ENCODE data around the gene OS9. TPM values are rescaled to one million over a fixed set of nuclear protein-coding genes. Genes with fewer than 3 reads are reported as not detected.

Gene OS9
- total RNA-seq, 2 donors from 2014 or later = 310 to 322 TPM

DNA sequence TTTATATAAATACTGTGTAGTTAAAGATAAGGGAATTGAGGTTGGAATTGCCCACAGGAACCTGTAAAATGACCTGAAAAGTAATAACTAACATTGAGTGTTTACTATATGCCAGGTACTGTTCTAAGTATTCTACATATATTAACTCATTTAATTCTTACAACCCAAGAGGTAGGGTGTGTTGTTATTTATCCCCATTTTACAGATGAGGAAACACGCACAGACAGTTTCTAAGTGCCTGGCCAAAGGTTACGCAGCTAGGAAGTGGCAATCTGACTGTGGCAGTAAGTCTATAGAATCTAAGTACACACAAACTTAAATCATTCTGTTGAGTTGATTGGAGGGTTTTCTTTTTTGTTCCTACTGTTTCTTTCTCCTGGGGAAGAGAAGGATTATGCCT lies 49.8 kb downstream of the OS9 start:
- ATAC-seq = peak; percentile 8
- DNase-seq = no peak
- intact Hi-C loops (cut with DNase I, micrococcal nuclease) = no loop called here

DNA sequence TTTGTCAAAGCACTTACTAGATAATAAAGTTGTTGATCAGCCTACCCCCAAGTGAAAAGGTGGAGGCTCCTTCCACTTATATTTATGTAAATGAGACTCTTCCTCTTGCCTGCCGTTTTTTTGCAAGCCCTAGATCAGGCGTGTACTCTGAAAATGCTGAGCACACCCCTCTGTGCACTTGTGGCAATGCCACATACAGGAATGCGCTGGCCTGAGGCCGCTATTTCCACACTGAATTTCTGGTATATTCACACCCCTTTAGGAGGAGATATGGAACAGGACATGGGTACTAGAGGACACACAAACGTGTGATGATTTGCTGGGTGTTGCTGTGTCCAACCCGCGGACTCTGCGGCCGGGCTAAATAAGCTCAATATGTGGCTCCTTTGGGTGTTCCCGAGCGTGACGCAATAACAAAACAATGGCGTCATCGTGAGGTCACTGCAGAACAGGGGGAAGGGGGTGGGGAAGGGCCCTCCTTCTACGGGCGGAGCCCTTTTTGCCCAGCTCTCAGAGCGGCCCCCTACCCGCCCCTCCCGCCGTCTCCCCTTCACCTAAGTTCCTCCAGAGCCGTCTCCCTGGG lies 50.4 kb downstream of the OS9 start:
- ATAC-seq (peak; percentile 67), DNase-seq (peak; percentile 79 to 81)
- intact Hi-C loops (cut with DNase I, micrococcal nuclease) = no loop called here

- DNase-seq = peak; percentile 98 to 99
- intact Hi-C loops (cut with DNase I, micrococcal nuclease) = no loop called here
- peak; percentile 92 for ATAC-seq
These were observed 51.0 kb downstream of the OS9 start, which contains the start of gene TSPAN31 for GRCh38 chr12:57744777-57745484. TSS of gene TSPAN31 (plus strand) at chr12:57745039. CDS start at chr12:57745155, 116 bp downstream.

DNA sequence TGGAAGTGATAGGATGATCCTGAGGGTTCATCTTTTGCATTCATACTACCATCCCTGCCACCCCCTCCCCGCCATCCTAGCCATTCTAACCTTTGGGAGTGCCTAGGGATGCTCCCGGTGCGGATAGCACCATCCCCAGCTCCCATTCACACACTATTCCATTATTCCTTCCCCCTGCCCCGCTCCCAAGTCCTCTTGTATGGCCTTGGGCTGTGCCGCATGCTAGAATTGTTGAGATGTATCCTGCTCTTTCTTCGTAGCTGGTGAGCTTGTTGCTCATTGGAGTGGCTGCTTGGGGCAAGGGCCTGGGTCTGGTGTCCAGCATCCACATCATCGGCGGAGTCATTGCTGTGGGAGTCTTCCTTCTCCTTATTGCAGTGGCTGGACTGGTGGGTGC lies 51.6 kb downstream of the OS9 start:
- intact Hi-C loops (cut with DNase I, micrococcal nuclease) = no loop called here
- DNase-seq (no peak), ATAC-seq (peak; percentile 8)

DNA sequence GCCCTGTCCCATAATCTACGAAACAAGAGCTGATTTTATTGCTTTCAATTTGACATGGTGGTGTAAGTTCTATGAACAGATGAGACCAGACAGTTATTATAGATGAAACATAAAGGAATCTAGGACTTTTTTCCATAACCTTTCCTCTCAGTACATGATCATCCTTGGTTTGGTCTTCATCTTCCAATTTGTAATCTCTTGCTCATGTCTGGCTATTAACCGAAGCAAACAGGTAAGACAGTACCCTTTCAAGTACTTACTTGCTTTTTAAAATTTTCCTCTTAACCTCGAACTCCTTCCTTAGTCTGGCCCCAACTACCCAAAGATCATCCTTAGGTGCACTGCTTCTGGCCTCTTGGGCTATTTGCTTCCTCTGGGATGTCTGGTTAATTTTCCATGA lies 52.1 kb downstream of the OS9 start:
- DNase-seq (no peak), ATAC-seq (no peak)
- intact Hi-C loops (cut with DNase I, micrococcal nuclease) = no loop called here

DNA sequence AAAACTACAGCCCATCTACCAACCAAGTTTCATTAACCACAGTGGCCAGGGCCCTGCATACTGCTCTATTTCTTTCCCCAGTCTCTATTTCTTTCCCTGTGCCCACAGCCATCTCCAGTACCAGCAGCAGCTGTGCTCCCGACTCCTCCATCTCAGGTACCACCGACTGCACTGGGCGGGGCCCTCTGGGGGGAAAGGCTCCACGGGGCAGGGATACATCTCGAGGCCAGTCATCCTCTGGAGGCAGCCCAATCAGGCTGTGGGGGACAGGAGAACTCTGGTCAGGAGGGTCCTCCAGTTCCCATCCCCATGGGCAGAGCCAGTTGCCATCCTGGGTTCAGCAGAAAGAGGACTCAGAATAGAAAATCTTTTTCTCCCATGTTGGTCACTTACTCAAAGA lies 55.1 kb downstream of the OS9 start:
- intact Hi-C loops (cut with DNase I, micrococcal nuclease) = no loop called here
- DNase-seq (no peak), ATAC-seq (no peak)

- intact Hi-C loops (cut with DNase I, micrococcal nuclease) = no loop called here
- DNase-seq = no peak
- ATAC-seq = no peak
These were observed 56.9 kb downstream of the OS9 start for GRCh38 chr12:57750561-57751431.

DNA sequence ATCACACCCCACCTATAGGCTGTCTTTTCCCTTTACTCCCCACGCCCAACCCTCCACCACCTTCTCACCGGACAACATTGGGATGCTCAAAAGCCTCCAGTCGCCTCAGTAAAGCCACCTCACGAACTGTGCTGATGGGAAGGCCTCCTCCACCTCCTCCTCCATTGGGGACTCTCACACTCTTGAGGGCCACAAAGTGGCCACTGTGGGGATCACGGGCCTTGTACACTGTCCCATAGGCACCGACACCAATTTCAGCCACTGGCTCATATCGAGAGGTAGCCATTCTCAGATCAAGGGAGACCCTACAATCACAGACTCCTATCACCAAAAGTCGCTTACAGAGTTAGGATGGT lies 57.5 kb downstream of the OS9 start:
- intact Hi-C loops (cut with DNase I, micrococcal nuclease) = no loop called here
- ATAC-seq (no peak), DNase-seq (no peak)

- ATAC-seq (peak; percentile 73), DNase-seq (peak; percentile 99 to 100)
- intact Hi-C loops (cut with DNase I, micrococcal nuclease) = no loop called here
These were observed 58.1 kb downstream of the OS9 start, which contains the start of gene CDK4 for GRCh38 chr12:57751788-57752667. TSS of gene CDK4 (minus strand) at chr12:57752310. CDS start at chr12:57751717, 593 bp downstream.

DNA sequence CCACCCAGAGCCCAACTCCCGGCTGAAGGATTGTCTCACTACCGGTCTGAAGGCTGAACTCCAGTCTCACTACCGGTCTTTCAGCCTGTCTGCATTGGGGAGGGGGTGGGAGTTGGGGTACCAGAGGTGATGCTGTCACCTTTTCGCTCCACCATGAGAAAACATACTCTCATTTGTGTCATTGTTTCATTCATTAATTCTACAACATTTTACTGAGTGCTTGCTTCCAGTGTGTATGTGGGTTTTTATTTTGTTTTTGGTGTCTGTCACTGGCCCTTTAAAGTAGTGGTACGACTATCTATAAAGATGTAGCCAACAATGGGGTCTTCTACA lies 58.7 kb downstream of the OS9 start:
- DNase-seq (no peak), ATAC-seq (no peak)
- intact Hi-C loops (cut with DNase I, micrococcal nuclease) = no loop called here

- intact Hi-C loops (cut with DNase I, micrococcal nuclease) = no loop called here
- no peak for DNase-seq
- ATAC-seq = no peak
These were observed 59.9 kb downstream of the OS9 start for GRCh38 chr12:57753756-57754337.

- ATAC-seq (peak; percentile 59), DNase-seq (peak; percentile 89 to 95)
- intact Hi-C loops (cut with DNase I, micrococcal nuclease) = no loop called here
These were observed 60.7 kb downstream of the OS9 start, which contains the start of gene MARCHF9 for GRCh38 chr12:57754411-57755193. TSS of gene MARCHF9 (plus strand) at chr12:57755103. CDS start at chr12:57755529, 426 bp downstream.

GRCh38 chr12:57755194-57755453 lies 61.2 kb downstream of the OS9 start:
- DNase-seq (no peak), ATAC-seq (no peak)
- intact Hi-C loops (cut with DNase I, micrococcal nuclease) = no loop called here

DNA sequence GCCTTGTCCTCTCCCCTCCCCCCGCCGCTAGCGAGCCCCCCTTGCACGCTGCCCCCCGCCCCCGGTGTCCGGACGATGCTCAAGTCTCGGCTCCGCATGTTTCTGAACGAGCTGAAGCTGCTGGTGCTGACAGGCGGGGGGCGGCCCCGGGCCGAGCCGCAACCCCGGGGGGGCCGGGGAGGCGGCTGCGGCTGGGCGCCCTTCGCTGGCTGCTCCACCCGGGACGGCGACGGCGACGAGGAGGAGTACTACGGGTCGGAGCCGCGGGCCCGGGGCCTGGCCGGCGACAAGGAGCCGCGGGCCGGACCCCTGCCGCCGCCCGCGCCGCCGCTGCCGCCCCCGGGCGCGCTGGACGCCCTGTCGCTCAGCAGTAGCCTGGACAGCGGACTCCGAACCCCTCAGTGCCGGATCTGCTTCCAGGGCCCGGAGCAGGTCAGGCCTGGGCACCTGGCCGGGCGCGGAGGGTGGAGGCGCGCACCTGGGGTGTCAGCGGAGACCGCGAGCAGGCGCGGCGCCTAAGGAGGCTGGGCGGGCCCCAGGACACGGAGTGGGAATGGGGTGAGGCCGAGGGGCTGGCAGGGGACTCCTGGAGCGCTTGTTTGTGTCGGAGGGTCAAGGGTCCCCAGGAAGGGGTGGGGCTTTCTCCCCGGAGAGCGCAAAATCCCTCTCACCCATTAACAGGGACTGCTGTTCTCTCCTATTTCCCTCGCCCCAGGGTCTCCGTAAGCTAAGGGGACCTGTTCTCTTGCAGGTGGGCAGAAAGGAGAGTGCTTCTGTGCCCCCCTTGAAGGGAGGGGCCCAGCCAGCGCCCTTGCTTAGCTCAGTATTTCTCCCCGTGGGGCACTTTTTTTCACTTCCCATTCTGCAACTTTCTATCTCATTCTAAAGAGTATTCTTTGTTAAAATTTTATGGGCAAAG lies 61.8 kb downstream of the OS9 start:
- intact Hi-C loops (cut with DNase I, micrococcal nuclease) = no loop called here
- ATAC-seq (peak; percentile 31), DNase-seq (peak; percentile 60 to 75)

DNA sequence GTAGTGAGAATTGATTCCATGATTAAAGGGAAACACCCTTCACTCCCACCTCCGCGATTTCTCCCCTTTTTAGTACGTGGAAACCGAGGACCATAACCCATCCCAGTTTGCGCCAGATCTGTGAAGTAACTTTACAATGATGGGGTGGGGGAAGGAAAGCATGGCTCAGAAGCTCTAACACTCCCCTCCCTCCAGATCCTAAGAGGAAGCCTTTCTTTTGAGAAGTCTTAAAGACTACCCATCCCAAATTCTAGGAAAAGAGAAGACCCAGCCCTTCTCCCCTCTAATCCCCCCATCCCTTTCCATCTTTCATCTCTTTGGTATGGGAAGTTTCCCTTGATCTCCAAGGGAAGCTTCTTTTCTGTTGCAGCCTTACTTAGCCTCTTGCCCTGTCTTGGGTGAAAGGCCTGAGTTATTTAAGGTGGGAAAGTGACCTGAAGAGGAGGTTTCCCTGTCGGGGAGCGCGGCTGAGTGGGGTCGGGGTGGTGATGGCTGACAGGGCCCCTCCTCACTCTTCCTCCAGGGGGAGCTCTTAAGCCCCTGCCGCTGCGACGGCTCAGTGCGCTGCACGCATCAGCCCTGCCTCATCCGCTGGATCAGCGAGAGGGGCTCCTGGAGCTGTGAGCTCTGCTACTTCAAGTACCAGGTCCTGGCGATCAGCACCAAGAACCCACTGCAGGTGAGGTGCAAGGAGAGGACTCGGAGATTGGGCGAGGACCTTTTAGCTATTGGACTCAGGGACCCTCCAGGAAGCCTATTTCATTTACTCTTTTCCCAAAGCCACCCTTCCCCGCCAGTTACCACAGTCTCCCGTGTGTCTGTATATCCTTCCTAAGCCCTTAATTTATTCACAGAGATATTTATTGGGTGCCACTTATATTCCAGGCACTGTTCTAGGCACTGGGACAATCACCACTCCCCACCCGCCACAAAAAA lies 62.7 kb downstream of the OS9 start:
- intact Hi-C loops (cut with DNase I, micrococcal nuclease) = no loop called here
- ATAC-seq (no peak), DNase-seq (peak in 1 of 2 donors; percentile 69)

DNA sequence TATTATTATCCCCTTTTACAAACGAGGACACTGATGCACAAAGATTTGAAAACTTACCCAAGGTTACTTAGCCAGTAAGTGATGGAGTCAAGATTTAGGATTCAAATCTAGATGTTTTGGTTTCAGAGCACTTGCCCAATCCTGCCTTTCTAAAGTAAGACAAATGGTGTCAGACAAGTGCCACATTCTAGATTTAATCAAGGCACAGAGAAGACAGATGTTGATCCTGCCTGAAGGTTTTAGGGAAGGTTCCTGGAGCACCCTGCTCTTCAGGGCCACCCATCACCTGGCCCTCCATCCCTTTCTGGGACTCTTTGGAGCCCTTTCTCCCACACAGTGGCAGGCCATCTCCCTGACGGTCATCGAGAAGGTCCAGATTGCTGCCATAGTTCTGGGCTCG lies 63.8 kb downstream of the OS9 start:
- DNase-seq = no peak
- intact Hi-C loops (cut with DNase I, micrococcal nuclease) = no loop called here
- ATAC-seq = no peak

Measured in left colon (tissue), 2 donors.